Thyroid gland (tissue), 4 donors: ENCODE results near the gene STEAP3.

Experiments
- POLR2A ChIP-seq, 2 donors: fragments of 450-650 bp; IDR thresholded peaks; one replicate each; pipeline ENCODE4 v1.6.1; 2017; ENCODE audit warnings: antibody characterized with exemption in 2 of 2, mild to moderate bottlenecking in 2 of 2, moderate library complexity in 1 of 2
- TF ChIP-seq, protein P1 (sequence below), 6 experiments: fragments of 200-600 bp in 3 of 6; fragments of 450-650 bp in 3 of 6; sonication (generic) in 3 of 6; IDR thresholded peaks; one replicate each; pipeline ENCODE4 v1.5.1; 2016 to 2019; ENCODE audit warnings: antibody characterized with exemption in 6 of 6, mild to moderate bottlenecking in 2 of 6, inconsistent platforms in 1 of 6, moderate library complexity in 1 of 6

- TF ChIP-seq, protein P1, sequence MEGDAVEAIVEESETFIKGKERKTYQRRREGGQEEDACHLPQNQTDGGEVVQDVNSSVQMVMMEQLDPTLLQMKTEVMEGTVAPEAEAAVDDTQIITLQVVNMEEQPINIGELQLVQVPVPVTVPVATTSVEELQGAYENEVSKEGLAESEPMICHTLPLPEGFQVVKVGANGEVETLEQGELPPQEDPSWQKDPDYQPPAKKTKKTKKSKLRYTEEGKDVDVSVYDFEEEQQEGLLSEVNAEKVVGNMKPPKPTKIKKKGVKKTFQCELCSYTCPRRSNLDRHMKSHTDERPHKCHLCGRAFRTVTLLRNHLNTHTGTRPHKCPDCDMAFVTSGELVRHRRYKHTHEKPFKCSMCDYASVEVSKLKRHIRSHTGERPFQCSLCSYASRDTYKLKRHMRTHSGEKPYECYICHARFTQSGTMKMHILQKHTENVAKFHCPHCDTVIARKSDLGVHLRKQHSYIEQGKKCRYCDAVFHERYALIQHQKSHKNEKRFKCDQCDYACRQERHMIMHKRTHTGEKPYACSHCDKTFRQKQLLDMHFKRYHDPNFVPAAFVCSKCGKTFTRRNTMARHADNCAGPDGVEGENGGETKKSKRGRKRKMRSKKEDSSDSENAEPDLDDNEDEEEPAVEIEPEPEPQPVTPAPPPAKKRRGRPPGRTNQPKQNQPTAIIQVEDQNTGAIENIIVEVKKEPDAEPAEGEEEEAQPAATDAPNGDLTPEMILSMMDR (IDR thresholded peaks at IDR 0.05), result no peak
- no peak for TF ChIP-seq POLR2A (IDR thresholded peaks at IDR 0.05)
Measured at GRCh38 chr2:119254601-119255080, 31.0 kb downstream of the STEAP3 start.
